Measurements from ENCODE around the gene TMEM109. TPM values are rescaled to one million over a fixed set of nuclear protein-coding genes. Genes with fewer than 3 reads are reported as not detected.

The TMEM109 gene
- total and polyA plus RNA-seq, 2 of the 13 experiments (the other 11 are each of a cell fraction or from before 2014, with no cell fraction given): 7.7 to 18.0 TPM

DNA sequence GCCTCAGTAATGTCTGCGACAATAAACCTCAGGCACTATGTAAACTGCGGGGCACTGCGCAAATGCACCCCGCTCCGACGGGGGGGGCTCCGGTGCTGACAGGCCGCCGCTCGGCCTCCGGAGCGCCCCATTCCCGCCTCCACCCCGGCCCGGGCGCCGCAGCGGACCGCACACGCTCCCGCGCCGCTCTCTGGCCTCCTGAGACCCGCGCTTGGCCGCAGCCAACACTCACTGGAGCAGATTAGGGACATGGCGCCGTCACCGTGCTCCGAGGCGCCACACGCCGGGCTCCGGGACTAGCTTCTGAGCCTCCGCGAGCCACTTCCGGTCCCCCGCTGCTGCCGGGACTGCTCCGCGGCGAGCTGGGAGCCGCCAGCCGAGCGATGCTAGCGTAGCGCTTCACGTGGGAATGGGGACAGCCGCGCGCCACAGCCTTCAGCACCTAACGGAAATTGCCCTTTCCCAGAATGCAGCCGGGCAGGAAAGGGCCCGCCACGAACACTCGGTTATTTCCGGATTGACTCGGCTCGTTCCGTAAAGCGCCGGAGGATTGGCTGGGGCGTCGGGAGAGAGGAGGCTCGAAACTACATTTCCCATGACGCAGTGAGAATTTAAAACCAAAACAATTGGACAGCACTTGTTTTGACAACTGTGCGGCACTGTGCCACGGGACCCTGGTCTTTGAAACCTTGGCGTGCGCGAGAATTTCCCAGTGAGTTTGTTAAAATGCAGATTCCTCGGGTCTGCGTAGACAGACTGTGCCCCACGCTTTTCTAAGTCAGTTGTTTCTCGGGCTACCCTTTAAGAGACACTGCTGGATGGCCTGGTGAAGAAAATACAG lies 7.6 kb upstream of the TMEM109 start, which contains the start of gene PRPF19 (continued):
- TF ChIP-seq U2AF1 (optimal IDR thresholded peaks at IDR 0.05; ENCODE audit: low read depth, low read length) (peak; percentile 17), GLI4 (CRISPR knock-in tag; IDR thresholded peaks at IDR 0.05; ENCODE audit: borderline replicate concordance) (0 out of 2 replicates have a peak, but pooled peaks have one; percentile 69), ZSCAN25 (CRISPR knock-in tag; IDR thresholded peaks at IDR 0.05) (peak; percentile 65; the same call in 1 of the 2 replicates), ZNF589 (CRISPR knock-in tag; conservative IDR thresholded peaks at IDR 0.05) (0 out of 2 replicates have a peak, but pooled peaks have one; percentile 36), RFX3 (CRISPR knock-in tag; IDR thresholded peaks at IDR 0.05) (no peak), ATF7 (IDR thresholded peaks at IDR 0.05) (no peak), ATF7 (CRISPR knock-in tag; IDR thresholded peaks at IDR 0.05) (0 out of 2 replicates have a peak, but pooled peaks have one; percentile 30), ATF1 (CRISPR knock-in tag; IDR thresholded peaks at IDR 0.05) (peak; percentile 61), MYC (CRISPR knock-in tag; IDR thresholded peaks at IDR 0.05; ENCODE audit: borderline replicate concordance) (peak; percentile 97), CBFB (CRISPR knock-in tag; IDR thresholded peaks at IDR 0.05) (peak; percentile 70; the same call in 1 of the 2 replicates), KMT2A (CRISPR knock-in tag; IDR thresholded peaks at IDR 0.05) (peak; percentile 86), SUZ12 (IDR thresholded peaks at IDR 0.05; ENCODE audit: low read depth, low read length) (peak; percentile 63), TAF15 (IDR thresholded peaks at IDR 0.05; ENCODE audit: low read depth, low read length, poor library complexity, severe bottlenecking) (peak; percentile 52), HNRNPK (IDR thresholded peaks at IDR 0.05; ENCODE audit: low read depth, low read length, poor library complexity, severe bottlenecking) (no peak), ZNF777 (CRISPR knock-in tag; IDR thresholded peaks at IDR 0.05) (peak; percentile 79; the same call in 1 of the 2 replicates), FOSL2 (CRISPR knock-in tag; IDR thresholded peaks at IDR 0.05) (no peak; the same call in 1 of the 2 replicates), SNAPC2 (CRISPR knock-in tag; IDR thresholded peaks at IDR 0.05) (peak; percentile 72; the same call in 1 of the 2 replicates), ZNF205 (CRISPR knock-in tag; IDR thresholded peaks at IDR 0.05) (no peak), KDM5B (CRISPR knock-in tag; IDR thresholded peaks at IDR 0.05; ENCODE audit: borderline replicate concordance) (peak; percentile 79; the same call in 1 of the 2 replicates), SYNCRIP (IDR thresholded peaks at IDR 0.05; ENCODE audit: insufficient read depth, low read depth, low read length) (no peak)
- TF ChIP-seq, protein P1, sequence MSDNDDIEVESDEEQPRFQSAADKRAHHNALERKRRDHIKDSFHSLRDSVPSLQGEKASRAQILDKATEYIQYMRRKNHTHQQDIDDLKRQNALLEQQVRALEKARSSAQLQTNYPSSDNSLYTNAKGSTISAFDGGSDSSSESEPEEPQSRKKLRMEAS (IDR thresholded peaks at IDR 0.05): peak; percentile 95
- TF ChIP-seq, protein P2, sequence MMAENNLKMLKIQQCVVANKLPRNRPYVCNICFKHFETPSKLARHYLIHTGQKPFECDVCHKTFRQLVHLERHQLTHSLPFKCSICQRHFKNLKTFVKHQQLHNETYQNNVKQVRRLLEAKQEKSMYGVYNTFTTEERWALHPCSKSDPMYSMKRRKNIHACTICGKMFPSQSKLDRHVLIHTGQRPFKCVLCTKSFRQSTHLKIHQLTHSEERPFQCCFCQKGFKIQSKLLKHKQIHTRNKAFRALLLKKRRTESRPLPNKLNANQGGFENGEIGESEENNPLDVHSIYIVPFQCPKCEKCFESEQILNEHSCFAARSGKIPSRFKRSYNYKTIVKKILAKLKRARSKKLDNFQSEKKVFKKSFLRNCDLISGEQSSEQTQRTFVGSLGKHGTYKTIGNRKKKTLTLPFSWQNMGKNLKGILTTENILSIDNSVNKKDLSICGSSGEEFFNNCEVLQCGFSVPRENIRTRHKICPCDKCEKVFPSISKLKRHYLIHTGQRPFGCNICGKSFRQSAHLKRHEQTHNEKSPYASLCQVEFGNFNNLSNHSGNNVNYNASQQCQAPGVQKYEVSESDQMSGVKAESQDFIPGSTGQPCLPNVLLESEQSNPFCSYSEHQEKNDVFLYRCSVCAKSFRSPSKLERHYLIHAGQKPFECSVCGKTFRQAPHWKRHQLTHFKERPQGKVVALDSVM (CRISPR knock-in tag; IDR thresholded peaks at IDR 0.05): 0 out of 2 replicates have a peak, but pooled peaks have one; percentile 50
- TF ChIP-seq, protein P3, sequence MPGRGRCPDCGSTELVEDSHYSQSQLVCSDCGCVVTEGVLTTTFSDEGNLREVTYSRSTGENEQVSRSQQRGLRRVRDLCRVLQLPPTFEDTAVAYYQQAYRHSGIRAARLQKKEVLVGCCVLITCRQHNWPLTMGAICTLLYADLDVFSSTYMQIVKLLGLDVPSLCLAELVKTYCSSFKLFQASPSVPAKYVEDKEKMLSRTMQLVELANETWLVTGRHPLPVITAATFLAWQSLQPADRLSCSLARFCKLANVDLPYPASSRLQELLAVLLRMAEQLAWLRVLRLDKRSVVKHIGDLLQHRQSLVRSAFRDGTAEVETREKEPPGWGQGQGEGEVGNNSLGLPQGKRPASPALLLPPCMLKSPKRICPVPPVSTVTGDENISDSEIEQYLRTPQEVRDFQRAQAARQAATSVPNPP (CRISPR knock-in tag; IDR thresholded peaks at IDR 0.05): 0 out of 2 replicates have a peak, but pooled peaks have one; percentile 48
- TF ChIP-seq, protein P4, sequence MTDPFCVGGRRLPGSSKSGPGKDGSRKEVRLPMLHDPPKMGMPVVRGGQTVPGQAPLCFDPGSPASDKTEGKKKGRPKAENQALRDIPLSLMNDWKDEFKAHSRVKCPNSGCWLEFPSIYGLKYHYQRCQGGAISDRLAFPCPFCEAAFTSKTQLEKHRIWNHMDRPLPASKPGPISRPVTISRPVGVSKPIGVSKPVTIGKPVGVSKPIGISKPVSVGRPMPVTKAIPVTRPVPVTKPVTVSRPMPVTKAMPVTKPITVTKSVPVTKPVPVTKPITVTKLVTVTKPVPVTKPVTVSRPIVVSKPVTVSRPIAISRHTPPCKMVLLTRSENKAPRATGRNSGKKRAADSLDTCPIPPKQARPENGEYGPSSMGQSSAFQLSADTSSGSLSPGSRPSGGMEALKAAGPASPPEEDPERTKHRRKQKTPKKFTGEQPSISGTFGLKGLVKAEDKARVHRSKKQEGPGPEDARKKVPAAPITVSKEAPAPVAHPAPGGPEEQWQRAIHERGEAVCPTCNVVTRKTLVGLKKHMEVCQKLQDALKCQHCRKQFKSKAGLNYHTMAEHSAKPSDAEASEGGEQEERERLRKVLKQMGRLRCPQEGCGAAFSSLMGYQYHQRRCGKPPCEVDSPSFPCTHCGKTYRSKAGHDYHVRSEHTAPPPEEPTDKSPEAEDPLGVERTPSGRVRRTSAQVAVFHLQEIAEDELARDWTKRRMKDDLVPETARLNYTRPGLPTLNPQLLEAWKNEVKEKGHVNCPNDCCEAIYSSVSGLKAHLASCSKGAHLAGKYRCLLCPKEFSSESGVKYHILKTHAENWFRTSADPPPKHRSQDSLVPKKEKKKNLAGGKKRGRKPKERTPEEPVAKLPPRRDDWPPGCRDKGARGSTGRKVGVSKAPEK (CRISPR knock-in tag; IDR thresholded peaks at IDR 0.05; ENCODE audit: borderline replicate concordance): no peak
